Trophoblast cell (in vitro differentiated cells and primary cell): ENCODE data around the gene UBL7.
"Not testable (repeated sequence)": the region's sequence is repeated elsewhere in the genome, so short reads cannot be mapped to it uniquely, and the experiment has no call there.

ENCODE experiments used
- DNase-seq, 2 donors: peaks; one replicate each; pipeline ENCODE4 v3.0.0-alpha.2; 2016
- H2AFZ ChIP-seq: 2 replicates; pipeline ENCODE4 v1.6.1; 2013; ENCODE audit warnings: low read length, moderate library complexity, mild to moderate bottlenecking; ENCODE audit not compliant: insufficient read depth, poor library complexity
- H2AK5ac ChIP-seq: 2 replicates; pipeline ENCODE4 v1.6.1; 2013; ENCODE audit warnings: mild to moderate bottlenecking, low read length
- H2BK120ac ChIP-seq: 2 replicates; pipeline ENCODE4 v1.6.1; 2013; ENCODE audit warnings: low read length, mild to moderate bottlenecking, moderate library complexity; ENCODE audit not compliant: insufficient read depth, poor library complexity
- H2BK12ac ChIP-seq: 2 replicates; pipeline ENCODE4 v1.6.1; 2013; ENCODE audit warnings: mild to moderate bottlenecking, low read length, moderate library complexity
- H2BK5ac ChIP-seq: 2 replicates; pipeline ENCODE4 v1.6.1; 2013; ENCODE audit warnings: low read length, low read depth, moderate library complexity, mild to moderate bottlenecking; ENCODE audit not compliant: poor library complexity
- H3K14ac ChIP-seq: 2 replicates; pipeline ENCODE4 v1.6.1; 2013; ENCODE audit warnings: mild to moderate bottlenecking, low read length
- H3K18ac ChIP-seq: 2 replicates; pipeline ENCODE4 v1.6.1; 2013; ENCODE audit warnings: mild to moderate bottlenecking, low read length
- H3K23ac ChIP-seq: 2 replicates; pipeline ENCODE4 v1.6.1; 2013; ENCODE audit warnings: low read length
- H3K27ac ChIP-seq: 2 replicates; pipeline ENCODE4 v1.5.1; 2013; ENCODE audit warnings: low read depth, mild to moderate bottlenecking, inconsistent platforms, low read length, moderate library complexity
- H3K27me3 ChIP-seq: 2 replicates; pipeline ENCODE4 v1.6.1; 2013; ENCODE audit warnings: inconsistent platforms, mild to moderate bottlenecking, low read length, moderate library complexity; ENCODE audit not compliant: insufficient read depth
- H3K36me3 ChIP-seq, 2 experiments: 1 replicate in 1 of 2; 2 replicates in 1 of 2; pipeline ENCODE4 v1.6.1; 2013; ENCODE audit warnings: low read length in 2 of 2, mild to moderate bottlenecking in 2 of 2, moderate library complexity in 1 of 2; ENCODE audit not compliant: insufficient read depth in 2 of 2, control insufficient read depth in 1 of 2
- H3K4ac ChIP-seq: 2 replicates; pipeline ENCODE4 v1.6.1; 2013; ENCODE audit warnings: low read depth, mild to moderate bottlenecking, low read length, moderate library complexity
- H3K4me1 ChIP-seq, 2 experiments: 1 replicate in 1 of 2; 2 replicates in 1 of 2; pipeline ENCODE4 v1.6.1; 2013; ENCODE audit warnings: low read length in 2 of 2, mild to moderate bottlenecking in 2 of 2, moderate library complexity in 1 of 2; ENCODE audit not compliant: insufficient read depth in 2 of 2, control insufficient read depth in 1 of 2
- H3K4me2 ChIP-seq: 2 replicates; pipeline ENCODE4 v1.6.1; 2013; ENCODE audit warnings: inconsistent platforms, mild to moderate bottlenecking, low read length, moderate library complexity
- H3K4me3 ChIP-seq: 2 replicates; pipeline ENCODE4 v1.5.1; 2013; ENCODE audit warnings: mild to moderate bottlenecking, low read depth, low read length, inconsistent platforms
- H3K79me1 ChIP-seq: one replicate; pipeline ENCODE4 v1.6.1; 2013; ENCODE audit warnings: low read length
- H3K79me2 ChIP-seq: 2 replicates; pipeline ENCODE4 v1.6.1; 2013; ENCODE audit warnings: low read length, mild to moderate bottlenecking; ENCODE audit not compliant: control insufficient read depth, insufficient read depth, poor library complexity
- H3K9ac ChIP-seq: 2 replicates; pipeline ENCODE4 v1.6.1; 2013; ENCODE audit warnings: mild to moderate bottlenecking, low read length
- H3K9me3 ChIP-seq: 2 replicates; pipeline ENCODE4 v1.6.1; 2013; ENCODE audit warnings: low read depth, mild to moderate bottlenecking, control low read depth, inconsistent platforms, low read length; ENCODE audit not compliant: insufficient read depth
- H4K12ac ChIP-seq: 2 replicates; pipeline ENCODE4 v1.6.1; 2013; ENCODE audit warnings: low read depth, mild to moderate bottlenecking, low read length, moderate library complexity
- H4K8ac ChIP-seq: 2 replicates; pipeline ENCODE4 v1.6.1; 2013; ENCODE audit warnings: low read depth, mild to moderate bottlenecking, low read length, moderate library complexity
- H4K91ac ChIP-seq: one replicate; pipeline ENCODE4 v1.6.1; 2013; ENCODE audit warnings: low read depth, mild to moderate bottlenecking, low read length, moderate library complexity
- WGBS: extraction: QIAGEN DNeasy Blood & Tissue Kit; methylation state at CpG from one replicate; pipeline ENCODE4 v1.1.7; 2013; ENCODE audit warnings: missing lambda C conversion rate; ENCODE audit not compliant: insufficient read length, insufficient coverage; ENCODE audit errors: extremely low coverage; 5-methylcytosine and 5-hydroxymethylcytosine counted together

UBL7 gene

GRCh38 chr15:74488776-74489175 is 27.8 kb upstream of the UBL7 start:
- WGBS: no CpG with 5 or more reads among the region's 1 CpG

GRCh38 chr15:74482661-74483060 is 21.7 kb upstream of the UBL7 start:
- no peaks in the 10 kb centered on the region for H3K27me3 ChIP-seq
- no peaks in the 10 kb centered on the region for H3K79me2 ChIP-seq
- no peak overlapping the region for H4K91ac ChIP-seq
- no peaks in the 10 kb centered on the region for H3K4me1 ChIP-seq
- no peak overlapping the region for H2BK12ac ChIP-seq
- no peaks in the 10 kb centered on the region for H3K79me1 ChIP-seq
- H4K12ac ChIP-seq: no peak overlapping the region
- H3K4ac ChIP-seq: no peak overlapping the region
- H3K23ac ChIP-seq: no peak overlapping the region
- no peaks in the 10 kb centered on the region for H3K9me3 ChIP-seq
- DNase-seq: no peak
- no peak overlapping the region for H3K18ac ChIP-seq
- H3K9ac ChIP-seq: no peak overlapping the region
- H4K8ac ChIP-seq: no peak overlapping the region
- no peak overlapping the region for H3K4me2 ChIP-seq
- peaks cover 0 to 2% of the 10 kb centered on the region in 2 experiments for H3K36me3 ChIP-seq
- no peak overlapping the region for H2BK5ac ChIP-seq
- no CpG with 5 or more reads among the region's 3 CpGs for WGBS
- H2BK120ac ChIP-seq: no peak overlapping the region
- no peak overlapping the region for H2AK5ac ChIP-seq
- no peak overlapping the region for H3K14ac ChIP-seq
- no peak overlapping the region for H3K4me3 ChIP-seq
- H3K27ac ChIP-seq: no peak overlapping the region
- H2AFZ ChIP-seq: no peak overlapping the region

More at GRCh38 chr15:74488776-74489175, 27.8 kb upstream of the UBL7 start:
- H2AK5ac ChIP-seq: no peak overlapping the region
- no peak overlapping the region for H3K23ac ChIP-seq
- no peak overlapping the region for H2AFZ ChIP-seq
- H4K12ac ChIP-seq: no peak overlapping the region
- no peaks in the 10 kb centered on the region for H3K79me1 ChIP-seq
- peaks cover 0 to 6% of the 10 kb centered on the region in 2 experiments for H3K4me1 ChIP-seq
- H3K4me2 ChIP-seq: no peak overlapping the region
- no peaks in the 10 kb centered on the region for H3K27me3 ChIP-seq
- peak overlapping the region; percentile 50 for H3K27ac ChIP-seq
- no peak overlapping the region for H2BK120ac ChIP-seq
- no peak overlapping the region for H4K91ac ChIP-seq
- H3K14ac ChIP-seq: no peak overlapping the region
- no peak overlapping the region for H2BK5ac ChIP-seq
- H3K36me3 ChIP-seq: peaks cover 2% of the 10 kb centered on the region in 2 experiments
- H2BK12ac ChIP-seq: no peak overlapping the region
- DNase-seq: peak in 1 of 2 donors; percentile 14
- H3K4me3 ChIP-seq: no peak overlapping the region
- H3K18ac ChIP-seq: no peak overlapping the region
- H3K79me2 ChIP-seq: no peaks in the 10 kb centered on the region
- no peak overlapping the region for H3K9ac ChIP-seq
- H4K8ac ChIP-seq: no peak overlapping the region
- H3K9me3 ChIP-seq: no peaks in the 10 kb centered on the region
- H3K4ac ChIP-seq: no peak overlapping the region

- H3K27me3 ChIP-seq, H3K14ac ChIP-seq, H3K9ac ChIP-seq, H3K27ac ChIP-seq, H3K4me3 ChIP-seq, H2BK120ac ChIP-seq, H3K18ac ChIP-seq, H2AFZ ChIP-seq, H3K79me1 ChIP-seq, H3K79me2 ChIP-seq, H2BK12ac ChIP-seq, H3K9me3 ChIP-seq, H3K36me3 ChIP-seq, H3K4ac ChIP-seq, H3K23ac ChIP-seq, H3K4me1 ChIP-seq, DNase-seq, H2BK5ac ChIP-seq, H4K8ac ChIP-seq, H3K4me2 ChIP-seq, H4K91ac ChIP-seq, H4K12ac ChIP-seq, H2AK5ac ChIP-seq: not testable (repeated sequence)
- no CpG with 5 or more reads among the region's 27 CpGs for WGBS
Measured at GRCh38 chr15:74480364-74480763, 19.4 kb upstream of the UBL7 start.

GRCh38 chr15:74471621-74472020 is 10.7 kb upstream of the UBL7 start:
- H4K8ac ChIP-seq, H3K4me2 ChIP-seq, H3K9ac ChIP-seq, H2BK5ac ChIP-seq, H3K18ac ChIP-seq, H3K9me3 ChIP-seq, H3K27ac ChIP-seq, H4K91ac ChIP-seq, H2BK12ac ChIP-seq, H3K79me1 ChIP-seq, H3K4me1 ChIP-seq, H3K23ac ChIP-seq, H3K36me3 ChIP-seq, H2AFZ ChIP-seq, H2AK5ac ChIP-seq, H3K4me3 ChIP-seq, DNase-seq, H3K79me2 ChIP-seq, H2BK120ac ChIP-seq, H3K27me3 ChIP-seq, H4K12ac ChIP-seq, H3K4ac ChIP-seq, H3K14ac ChIP-seq: not testable (repeated sequence)
- no CpG with 5 or more reads among the region's 7 CpGs for WGBS
